Measurements from ENCODE around the gene SLC39A11.

Gene SLC39A11

DNA sequence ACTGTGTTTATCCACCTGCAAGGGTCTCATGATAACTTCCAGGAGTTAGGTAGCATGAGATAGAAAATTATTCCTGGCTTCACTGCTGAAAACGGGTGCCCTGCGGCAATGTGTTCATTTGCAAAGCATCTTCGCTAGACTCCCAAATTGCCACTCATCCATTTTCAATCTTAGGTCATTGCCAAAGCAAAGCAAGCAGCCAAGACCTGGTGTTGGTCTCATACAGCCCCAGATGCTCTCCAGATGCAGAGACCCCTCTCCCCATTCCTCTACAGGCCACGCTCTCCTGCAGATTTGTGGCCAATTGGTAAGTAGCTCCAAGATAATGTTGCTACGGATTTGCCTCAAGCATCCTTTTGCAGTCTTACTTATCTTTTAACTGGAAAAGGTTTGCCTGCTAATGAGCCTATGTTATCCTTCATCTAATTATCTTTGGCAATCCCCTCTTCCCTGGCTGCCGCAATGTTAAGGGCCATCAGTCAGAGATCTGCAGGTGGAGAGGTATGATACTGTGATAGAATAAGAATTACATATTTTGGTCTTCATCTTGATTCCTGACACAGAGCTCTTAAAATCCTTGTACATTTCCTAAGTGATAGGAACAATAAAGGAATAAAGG is 222.0 kb downstream of the SLC39A11 start:
- no peak for DNase-seq (ENCODE audit: low read depth)

DNA sequence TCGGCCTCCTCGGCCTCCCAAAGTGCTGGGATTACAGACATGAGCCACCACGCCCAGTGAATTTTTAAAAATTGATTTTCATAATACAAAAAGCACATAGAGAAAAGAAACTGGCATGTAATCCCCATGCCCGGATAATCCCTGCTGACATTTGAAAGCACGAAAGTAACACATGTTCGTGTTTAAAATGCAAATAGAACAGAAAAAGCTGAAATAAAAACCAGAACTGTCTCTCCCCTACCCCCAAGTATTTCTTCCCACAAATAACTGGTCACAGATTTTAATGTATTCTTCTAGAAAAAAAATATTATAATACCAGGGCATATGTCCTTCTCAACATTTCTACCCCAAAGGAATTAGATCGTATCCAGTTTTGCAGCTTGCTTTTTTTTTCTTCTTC is 222.9 kb downstream of the SLC39A11 start:
- DNase-seq (ENCODE audit: low read depth): no peak

DNA sequence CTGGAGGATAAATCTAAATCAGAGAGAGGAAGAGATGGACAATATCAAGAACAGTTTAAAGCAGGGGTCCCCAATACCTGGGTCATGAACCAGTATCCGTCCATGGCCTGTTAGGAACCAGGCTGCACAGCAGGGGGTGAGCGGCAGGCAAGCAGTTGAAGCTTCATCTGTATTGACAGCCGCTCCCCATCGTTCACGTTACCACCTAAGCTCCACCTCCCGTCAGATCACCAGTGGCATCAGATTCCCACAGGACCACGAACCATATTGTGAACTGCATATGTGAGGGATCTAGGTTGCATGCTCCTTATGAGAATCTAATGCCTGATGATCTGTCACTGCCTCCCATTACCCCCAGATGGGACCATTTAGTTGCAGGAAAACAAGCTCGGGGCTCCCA is 226.5 kb downstream of the SLC39A11 start:
- no peak for DNase-seq (ENCODE audit: low read depth)

- DNase-seq (ENCODE audit: low read depth): no peak
Measured at GRCh38 chr17:72863526-72864211, 228.8 kb downstream of the SLC39A11 start.

DNA sequence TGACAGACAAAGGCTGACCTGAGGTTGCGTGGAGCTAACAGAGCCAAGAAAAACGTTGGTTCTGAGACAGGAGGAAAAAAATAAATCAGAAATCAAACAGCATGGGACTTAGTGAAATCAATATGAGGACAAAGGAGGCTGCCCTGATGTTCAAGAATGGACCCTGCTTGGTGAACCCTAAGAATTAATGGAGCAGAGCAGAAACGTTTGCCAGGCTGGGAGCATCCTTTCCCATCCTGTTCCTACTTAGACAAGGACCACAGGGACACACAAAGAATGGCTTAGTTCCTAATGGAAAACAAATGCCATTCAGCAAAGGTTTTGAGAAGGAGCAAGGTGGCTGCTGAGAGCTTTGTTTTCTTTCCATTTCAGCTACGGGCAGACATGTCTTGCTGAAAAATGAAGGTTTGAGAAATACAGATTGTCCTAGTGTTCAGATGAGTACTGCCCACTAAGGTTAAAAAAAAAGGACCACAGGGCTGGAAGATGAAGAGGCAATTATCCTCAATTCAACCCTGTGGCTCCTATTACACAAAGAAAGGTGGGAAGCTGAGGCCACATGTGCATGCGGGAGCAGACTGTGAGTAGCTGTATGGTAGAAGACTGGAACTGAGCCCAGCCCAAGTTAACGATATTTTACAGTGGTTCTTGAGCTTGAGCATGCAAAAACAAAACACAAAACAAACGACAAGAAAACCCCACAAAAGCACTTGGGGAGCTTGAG is 230.1 kb downstream of the SLC39A11 start:
- no peak for DNase-seq (ENCODE audit: low read depth)

GRCh38 chr17:72861811-72862210 is 230.7 kb downstream of the SLC39A11 start:
- no peak for DNase-seq (ENCODE audit: low read depth)

GRCh38 chr17:72860778-72861177 is 231.7 kb downstream of the SLC39A11 start:
- DNase-seq (ENCODE audit: low read depth): no peak

- no peak for DNase-seq (ENCODE audit: low read depth)
Measured at GRCh38 chr17:72858826-72859495, 233.5 kb downstream of the SLC39A11 start.

DNA sequence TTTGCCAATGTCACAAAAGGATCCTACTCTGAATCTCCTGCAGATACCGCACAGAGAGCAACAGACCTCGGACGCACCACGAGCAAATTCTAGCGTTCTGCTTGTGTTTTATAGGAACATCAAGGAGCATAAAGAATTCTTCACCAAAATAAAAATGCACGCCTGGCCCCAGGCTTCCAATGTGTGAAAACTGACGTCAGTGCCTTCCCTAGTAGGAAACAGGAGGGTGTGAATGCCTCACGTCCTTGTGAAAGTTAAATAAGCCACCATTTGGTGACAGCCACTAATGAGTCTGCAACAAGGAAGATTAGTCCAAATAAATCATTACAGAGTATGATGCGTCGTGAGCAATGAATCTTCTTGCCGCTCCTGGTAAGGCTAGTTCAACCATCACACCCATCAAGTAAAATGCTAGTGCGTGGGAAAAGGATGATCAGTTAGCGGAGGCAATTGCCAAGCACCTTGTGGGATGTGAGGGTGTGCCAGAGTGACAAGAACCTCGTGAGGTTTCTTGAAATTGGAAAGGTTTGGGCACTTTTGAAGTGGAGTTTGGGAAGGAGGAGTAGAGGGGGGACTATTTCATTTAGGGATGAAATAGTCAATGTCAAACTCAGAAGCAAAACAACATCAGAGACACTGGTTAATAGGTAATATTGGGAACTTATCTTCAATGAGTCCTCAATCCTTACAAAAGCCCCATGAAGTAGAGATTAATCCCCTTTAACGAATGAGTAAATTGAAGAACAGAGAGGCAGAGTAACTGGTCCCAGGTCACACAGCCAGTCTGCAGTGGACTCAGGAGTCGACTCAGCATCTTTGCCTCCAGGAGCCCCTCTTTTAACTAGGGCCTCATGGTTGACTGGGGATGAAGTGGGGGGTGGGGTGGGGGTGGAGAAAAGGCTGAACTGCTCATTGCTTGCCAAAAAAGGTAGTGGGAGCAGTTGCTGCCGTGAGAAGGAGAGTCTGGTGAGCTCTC is 238.8 kb downstream of the SLC39A11 start:
- no peak for DNase-seq (ENCODE audit: low read depth)

- DNase-seq (ENCODE audit: low read depth): no peak
Measured at GRCh38 chr17:72852277-72852938, 240.1 kb downstream of the SLC39A11 start.

DNA sequence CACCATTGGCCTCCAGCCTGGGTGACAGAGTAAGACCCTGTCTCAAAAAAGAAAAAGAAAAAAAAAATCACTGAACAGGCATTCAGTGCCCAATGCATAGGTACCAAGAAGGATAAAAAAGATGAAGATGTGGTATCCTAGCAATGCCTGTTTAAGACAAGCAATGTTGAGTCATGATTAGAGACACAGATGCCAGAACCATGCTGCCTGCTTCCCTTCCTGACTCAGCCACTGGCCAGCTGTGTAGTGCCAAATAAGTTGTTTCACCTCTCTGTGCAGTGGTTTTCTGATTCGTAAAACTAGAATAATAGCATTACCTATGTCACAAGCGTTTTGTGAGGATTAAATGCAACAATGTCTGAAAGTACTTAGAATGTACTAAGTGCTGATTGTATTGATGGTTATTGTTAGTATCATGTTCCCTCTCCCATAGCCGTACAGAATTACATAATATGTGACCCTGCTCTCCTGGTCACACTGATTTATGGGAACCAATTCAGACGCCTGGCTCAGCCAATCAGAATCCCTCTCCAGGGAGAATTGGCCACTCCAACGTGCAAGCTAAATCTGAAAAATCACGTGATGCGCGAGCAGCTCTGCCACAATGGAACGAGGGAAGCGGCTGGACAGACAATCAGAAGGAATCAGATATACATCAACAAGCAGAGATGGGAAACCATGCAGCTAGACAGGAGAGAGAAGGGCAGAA is 241.9 kb downstream of the SLC39A11 start:
- no peak for DNase-seq (ENCODE audit: low read depth)

DNA sequence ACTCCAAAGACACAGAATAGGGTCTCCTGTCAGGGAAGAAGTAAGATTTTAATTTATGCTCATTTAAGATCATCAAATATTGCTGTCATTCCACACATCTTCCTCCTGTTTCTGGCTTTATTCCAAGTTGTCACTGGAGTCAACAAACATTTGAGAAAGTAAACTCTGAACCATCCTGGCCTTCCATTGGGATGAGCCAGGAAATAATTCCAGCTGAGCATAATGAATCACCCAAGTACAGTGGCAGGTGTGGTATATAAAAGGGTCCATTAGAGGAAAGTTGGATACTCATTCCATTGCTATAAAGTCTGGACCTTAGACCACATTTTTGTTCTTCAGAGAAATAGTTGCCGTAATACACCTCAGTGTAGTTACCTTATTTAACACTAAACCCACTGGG is 246.1 kb downstream of the SLC39A11 start:
- no peak for DNase-seq (ENCODE audit: low read depth)

GRCh38 chr17:72843591-72843990 is 248.9 kb downstream of the SLC39A11 start:
- DNase-seq (ENCODE audit: low read depth): no peak

DNA sequence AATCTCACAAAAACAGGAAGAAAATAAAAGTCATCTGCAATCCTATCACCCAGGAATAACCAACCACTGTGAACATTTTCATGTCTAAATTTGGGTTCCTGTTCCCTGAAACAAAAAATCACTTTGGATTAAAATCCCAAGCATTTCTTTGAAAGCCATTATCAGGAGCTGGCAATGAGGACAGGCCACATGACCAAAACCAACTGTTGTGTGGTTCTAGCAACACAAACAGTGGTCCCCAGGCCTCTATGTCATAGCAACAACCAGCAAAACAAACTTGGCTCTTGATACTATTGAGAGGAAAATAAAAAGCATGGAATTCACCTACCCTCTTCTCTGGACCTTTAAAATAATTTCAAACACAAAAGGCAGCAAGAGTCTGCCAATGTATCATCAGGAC is 252.5 kb downstream of the SLC39A11 start:
- no peak for DNase-seq (ENCODE audit: low read depth)

GRCh38 chr17:72839131-72839725 is 253.3 kb downstream of the SLC39A11 start:
- no peak for DNase-seq (ENCODE audit: low read depth)

DNA sequence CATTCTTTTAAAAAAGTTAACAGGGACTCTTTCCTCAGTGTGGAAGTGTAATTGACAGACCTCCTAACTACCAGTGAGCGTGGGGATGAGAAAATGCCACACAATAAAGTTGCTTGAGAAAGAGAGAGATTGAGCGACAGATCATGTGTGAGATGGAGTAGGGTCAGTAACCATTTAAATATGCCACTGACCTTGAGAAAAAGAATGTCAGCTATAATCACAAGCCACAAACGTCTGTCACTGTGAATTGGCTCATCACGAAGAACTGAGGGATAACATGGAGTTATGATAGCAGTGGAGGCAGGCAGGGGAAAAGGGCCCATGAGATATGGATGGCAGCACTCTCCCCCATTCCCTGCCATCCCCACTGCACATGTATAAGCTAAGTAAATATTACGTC is 253.9 kb downstream of the SLC39A11 start:
- DNase-seq (ENCODE audit: low read depth): no peak

GRCh38 chr17:72838068-72838467 is 254.4 kb downstream of the SLC39A11 start:
- no peak for DNase-seq (ENCODE audit: low read depth)

DNA sequence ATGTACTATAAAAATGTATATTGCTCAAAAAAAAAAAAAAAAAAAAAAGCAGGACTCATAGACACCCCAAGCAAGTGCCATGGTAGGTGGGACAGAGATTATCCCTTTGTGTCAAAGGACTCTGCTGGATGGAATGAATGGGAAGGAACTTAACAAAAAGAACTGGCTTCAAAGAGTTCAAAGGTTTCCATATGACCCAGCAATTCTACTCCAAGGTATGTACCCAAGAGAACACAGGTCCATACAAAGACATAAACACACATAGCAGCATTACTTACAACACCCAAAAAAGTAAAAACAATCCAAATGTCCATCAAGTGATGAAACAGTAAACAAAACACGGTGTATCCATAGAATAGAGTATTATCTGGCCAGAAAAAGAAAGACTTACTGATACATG is 255.2 kb downstream of the SLC39A11 start:
- DNase-seq (ENCODE audit: low read depth): no peak

- no peak for DNase-seq (ENCODE audit: low read depth)
Measured at GRCh38 chr17:72833128-72833765, 259.2 kb downstream of the SLC39A11 start.
